Activated T-cell treated with anti-CD3 and anti-CD28 coated beads, Interleukin-2, amount 50 U/mL, for 4 hours (primary cell): Measurements from ENCODE around the gene NR3C1. TPM values are rescaled to one million over a fixed set of nuclear protein-coding genes. Genes with fewer than 3 reads are reported as not detected.

Experiments used
- ATAC-seq, 2 donors: fragments of 200-7000 bp; cut with Tn5 transposase; one replicate each; pipeline ENCODE4 v1.10.0; 2021
- DNase-seq: peaks from one replicate; pipeline ENCODE4 v3.0.0-alpha.2; 2020
- H3K27me3 Mint-ChIP-seq: one replicate; pipeline ENCODE4 v1.8.0; 2021; ENCODE audit warnings: low read depth, mixed read lengths
- H3K36me3 Mint-ChIP-seq: one replicate; pipeline ENCODE4 v1.8.0; 2022; ENCODE audit warnings: mixed read lengths; ENCODE audit not compliant: insufficient read depth
- H3K4me1 Mint-ChIP-seq: one replicate; pipeline ENCODE4 v1.8.0; 2021; ENCODE audit warnings: low read depth, mixed read lengths
- H3K4me3 Mint-ChIP-seq: one replicate; pipeline ENCODE4 v1.8.0; 2021; ENCODE audit warnings: mild to moderate bottlenecking, moderate library complexity, mixed read lengths
- H3K9me3 Mint-ChIP-seq: one replicate; pipeline ENCODE4 v1.8.0; 2021; ENCODE audit warnings: mixed read lengths
- total RNA-seq, 3 donors: library from RNA; stranded (reverse); gene quantifications; one replicate each; pipeline ENCODE4 v1.2.1, GENCODE V29; 2021

The NR3C1 gene
- total RNA-seq, 3 donors from 2014 or later, result 40.2 to 53.3 (median 43.1) TPM

DNA sequence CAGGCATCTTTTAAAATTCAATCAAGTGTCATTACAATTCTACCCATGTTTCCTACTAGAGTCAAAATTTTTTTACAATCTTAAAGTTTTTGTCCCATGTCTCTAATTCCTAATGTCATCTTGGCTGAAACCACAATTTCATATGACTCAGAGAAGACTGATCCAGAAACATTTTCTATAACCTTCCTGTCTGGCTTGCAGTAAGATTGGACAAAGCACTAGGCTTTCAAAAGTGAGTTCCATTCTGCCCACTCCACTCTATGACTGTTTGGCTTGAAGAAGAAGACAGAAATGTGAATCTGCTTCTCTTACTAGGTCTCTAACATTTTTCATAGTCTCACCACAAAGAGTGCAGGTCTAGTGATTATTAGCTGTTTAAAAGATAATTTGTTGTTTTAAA lies 88.8 kb downstream of the NR3C1 start:
- no peaks in the 10 kb centered on the region for H3K27me3 Mint-ChIP-seq
- DNase-seq (no peak), ATAC-seq (no peak)
- H3K36me3 Mint-ChIP-seq, result peaks cover 35% of the 10 kb centered on the region
- peaks cover 44% of the 10 kb centered on the region for H3K4me1 Mint-ChIP-seq
- H3K9me3 Mint-ChIP-seq, result no peaks in the 10 kb centered on the region
- H3K4me3 Mint-ChIP-seq, result no peak overlapping the region

DNA sequence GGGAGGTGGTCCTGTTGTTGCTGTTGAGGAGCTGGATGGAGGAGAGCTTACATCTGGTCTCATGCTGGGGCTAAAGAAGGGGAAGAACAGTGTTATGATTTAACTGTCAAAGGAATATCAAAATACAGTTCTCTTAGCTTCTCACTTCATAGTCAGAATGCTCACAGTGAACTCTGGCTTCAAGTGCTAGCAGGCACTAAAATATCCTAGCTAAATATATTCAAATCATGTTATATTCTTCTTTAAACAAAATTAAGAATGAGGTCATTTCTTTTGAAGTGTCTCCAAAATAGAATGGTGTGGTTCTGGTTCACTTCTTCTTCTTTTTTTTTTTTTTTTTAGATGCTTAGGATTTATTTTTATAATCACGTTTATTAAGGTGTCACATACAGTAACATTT lies 89.4 kb downstream of the NR3C1 start:
- Mint-ChIP-seq H3K4me1 (peaks cover 40% of the 10 kb centered on the region), H3K36me3 (peaks cover 41% of the 10 kb centered on the region), H3K4me3 (no peak overlapping the region), H3K27me3 (no peaks in the 10 kb centered on the region), H3K9me3 (no peaks in the 10 kb centered on the region)
- DNase-seq (no peak), ATAC-seq (no peak)

DNA sequence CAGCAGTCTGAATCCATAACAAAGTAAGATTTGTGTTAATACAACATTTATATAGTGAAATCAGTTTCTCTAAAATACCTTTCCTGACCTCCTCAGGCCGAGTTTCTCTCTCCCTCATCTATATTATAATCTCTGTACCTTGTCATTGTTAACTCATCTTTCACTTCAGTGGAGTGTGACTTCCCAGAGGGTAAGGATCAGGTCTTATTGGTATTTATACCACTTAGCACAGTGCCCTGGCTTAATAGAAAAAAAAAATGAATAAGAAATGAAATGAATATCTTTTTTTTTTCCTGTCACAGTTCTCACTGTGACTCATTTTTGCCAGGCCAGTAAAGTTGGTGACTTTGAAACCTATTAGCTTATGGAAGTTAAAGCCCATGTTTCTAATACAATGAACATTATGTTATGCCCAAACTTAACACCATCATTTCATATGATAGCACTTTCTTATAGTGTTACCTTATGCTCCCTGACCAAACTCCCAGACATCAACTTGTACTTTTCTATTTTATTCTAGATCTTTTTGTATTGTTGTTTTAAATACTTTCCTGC lies 90.1 kb downstream of the NR3C1 start:
- ATAC-seq, result no peak
- Mint-ChIP-seq H3K9me3 (no peaks in the 10 kb centered on the region), H3K4me1 (peaks cover 38% of the 10 kb centered on the region), H3K4me3 (no peak overlapping the region), H3K27me3 (no peaks in the 10 kb centered on the region), H3K36me3 (peaks cover 46% of the 10 kb centered on the region)
- DNase-seq, result no peak

DNA sequence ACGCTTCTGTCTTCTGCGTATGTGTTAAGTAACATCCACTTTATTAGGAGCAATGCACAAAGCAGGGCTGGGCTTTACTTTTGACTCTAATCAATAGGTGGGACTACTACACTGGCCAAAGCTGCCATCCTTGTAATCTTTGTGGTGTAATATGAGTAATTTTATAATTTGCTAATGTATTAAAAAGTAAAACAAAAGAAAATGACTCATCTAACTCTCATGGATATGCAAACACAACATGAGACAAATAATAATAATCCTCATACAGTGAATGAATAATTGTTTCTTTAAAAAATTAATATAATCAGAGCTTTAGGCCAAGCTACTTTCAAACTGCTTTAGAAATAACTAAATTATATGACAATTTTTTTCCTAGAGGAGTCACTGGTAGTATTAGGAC lies 90.7 kb downstream of the NR3C1 start:
- peaks cover 50% of the 10 kb centered on the region for H3K36me3 Mint-ChIP-seq
- DNase-seq (no peak), ATAC-seq (no peak)
- no peak overlapping the region for H3K4me3 Mint-ChIP-seq
- H3K9me3 Mint-ChIP-seq, result no peaks in the 10 kb centered on the region
- H3K4me1 Mint-ChIP-seq, result peaks cover 33% of the 10 kb centered on the region
- H3K27me3 Mint-ChIP-seq, result no peaks in the 10 kb centered on the region

DNA sequence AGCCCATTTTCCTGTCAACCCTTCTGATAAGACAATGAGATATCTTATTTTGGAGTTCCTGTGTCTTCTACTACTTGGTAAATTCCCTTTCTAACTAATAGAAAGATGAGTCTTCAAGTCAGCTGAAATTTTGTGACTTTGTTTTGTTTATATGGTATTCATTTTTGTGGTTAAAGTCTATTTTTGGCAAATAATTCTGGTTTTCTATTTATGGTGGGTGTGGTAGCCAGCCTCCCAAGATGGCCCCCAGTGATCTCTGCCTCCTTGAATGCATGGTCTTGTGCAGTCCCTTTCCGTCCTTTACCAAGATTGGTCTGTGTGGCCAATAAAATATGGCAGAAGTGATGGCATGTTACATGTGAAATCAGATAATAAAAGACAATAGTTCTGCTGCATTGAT lies 91.5 kb downstream of the NR3C1 start:
- Mint-ChIP-seq H3K4me1 (peaks cover 27% of the 10 kb centered on the region), H3K4me3 (no peak overlapping the region), H3K36me3 (peaks cover 56% of the 10 kb centered on the region), H3K9me3 (no peaks in the 10 kb centered on the region), H3K27me3 (no peaks in the 10 kb centered on the region)
- DNase-seq (no peak), ATAC-seq (no peak)

DNA sequence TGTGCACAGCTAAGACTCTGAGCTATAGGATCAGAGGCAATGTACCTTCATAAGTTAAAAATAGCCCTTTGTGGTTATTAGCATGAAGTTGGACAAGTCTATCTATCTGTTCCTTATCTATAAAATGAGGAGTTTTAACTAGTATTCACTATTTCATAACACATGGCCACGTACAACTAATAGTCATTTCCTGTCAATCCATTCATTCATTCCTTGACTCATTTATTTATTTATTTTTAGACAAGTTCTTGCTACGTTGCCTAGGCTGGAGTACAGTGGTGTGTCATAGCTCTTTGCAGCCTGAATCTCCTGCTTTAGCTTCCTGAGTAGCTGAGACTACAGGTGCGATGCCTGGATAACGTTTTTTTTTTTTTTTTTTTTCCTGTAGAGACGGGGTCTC lies 92.1 kb downstream of the NR3C1 start:
- Mint-ChIP-seq H3K9me3 (no peaks in the 10 kb centered on the region), H3K4me1 (peaks cover 25% of the 10 kb centered on the region), H3K27me3 (no peaks in the 10 kb centered on the region), H3K36me3 (peaks cover 56% of the 10 kb centered on the region), H3K4me3 (no peak overlapping the region)
- ATAC-seq, result no peak
- no peak for DNase-seq

DNA sequence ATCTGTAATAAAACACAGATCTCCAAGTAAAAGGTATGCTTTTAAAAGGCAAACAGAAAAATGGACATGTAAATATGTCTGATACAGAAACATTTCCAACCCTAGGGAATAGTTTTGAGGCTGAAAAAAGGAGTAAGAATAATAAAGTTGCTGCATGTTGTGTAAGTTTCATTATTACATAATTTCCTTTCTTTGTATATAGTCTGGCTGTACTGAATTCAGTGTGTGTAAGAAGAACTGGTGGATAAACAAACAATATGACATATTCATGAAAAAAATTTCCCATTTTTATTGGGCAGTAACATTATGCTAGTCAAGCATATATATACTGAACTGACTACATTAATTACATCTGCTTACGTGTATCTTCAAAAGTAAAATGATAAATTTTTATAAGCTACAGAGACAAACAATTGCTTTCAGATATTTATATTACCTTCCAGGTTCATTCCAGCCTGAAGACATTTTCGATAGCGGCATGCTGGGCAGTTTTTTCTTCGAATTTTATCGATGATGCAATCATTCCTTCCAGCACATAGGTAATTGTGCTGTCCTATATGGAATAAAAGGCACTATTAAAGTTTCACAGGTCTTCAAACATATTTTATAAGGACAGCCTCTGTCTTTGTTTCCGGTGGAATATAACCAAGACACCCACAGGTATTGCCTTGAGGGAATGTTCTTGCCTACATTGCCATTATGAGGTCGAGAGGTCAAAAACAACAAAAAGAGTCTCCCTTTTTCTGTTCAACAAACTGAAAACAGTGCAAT lies 93.6 kb downstream of the NR3C1 start:
- H3K4me1 Mint-ChIP-seq, result peaks cover 34% of the 10 kb centered on the region
- H3K9me3 Mint-ChIP-seq, result peaks cover 7% of the 10 kb centered on the region
- ATAC-seq, result no peak
- no peaks in the 10 kb centered on the region for H3K27me3 Mint-ChIP-seq
- peaks cover 70% of the 10 kb centered on the region for H3K36me3 Mint-ChIP-seq
- no peak for DNase-seq
- H3K4me3 Mint-ChIP-seq, result no peak overlapping the region

DNA sequence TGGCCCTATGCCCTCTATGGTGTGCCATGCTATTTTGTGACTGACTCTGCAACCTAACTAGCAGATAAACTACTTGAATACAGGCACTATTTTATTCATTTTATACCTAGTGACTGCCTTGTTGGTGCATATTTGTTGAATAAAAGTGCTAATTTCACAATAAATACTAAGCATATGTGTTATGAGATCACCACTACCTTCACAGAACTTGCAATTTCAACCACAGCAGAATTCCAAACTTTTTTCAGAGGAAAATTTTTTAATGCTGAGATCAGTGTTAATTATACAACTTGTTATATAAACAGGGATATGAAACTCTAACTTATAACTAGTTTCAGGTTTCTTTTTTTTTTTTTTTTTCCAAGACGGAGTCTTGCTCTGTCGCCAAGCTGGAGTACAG lies 94.8 kb downstream of the NR3C1 start:
- H3K27me3 Mint-ChIP-seq, result no peaks in the 10 kb centered on the region
- ATAC-seq (no peak), DNase-seq (no peak)
- H3K36me3 Mint-ChIP-seq, result peaks cover 72% of the 10 kb centered on the region
- peaks cover 9% of the 10 kb centered on the region for H3K9me3 Mint-ChIP-seq
- H3K4me1 Mint-ChIP-seq, result peaks cover 31% of the 10 kb centered on the region
- no peak overlapping the region for H3K4me3 Mint-ChIP-seq

DNA sequence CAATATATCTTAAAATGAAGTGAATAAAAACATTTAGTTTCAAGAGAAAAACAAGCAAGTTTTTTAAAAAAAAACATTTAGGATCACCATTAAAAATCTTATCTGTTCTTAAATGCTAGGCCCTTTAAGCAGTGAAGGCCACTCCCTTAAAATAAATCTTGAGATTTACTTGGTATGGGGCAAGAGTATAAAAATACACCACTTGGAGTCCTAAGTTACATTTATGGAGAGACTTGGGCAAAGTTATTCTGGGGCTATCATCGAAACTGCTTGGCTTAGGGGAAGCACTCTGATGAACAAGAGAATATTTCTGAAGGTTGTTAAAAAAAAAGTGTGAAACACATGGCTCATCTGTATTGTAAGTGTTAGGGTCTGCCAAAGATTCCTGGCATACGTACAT lies 97.4 kb downstream of the NR3C1 start:
- Mint-ChIP-seq H3K4me3 (no peak overlapping the region), H3K9me3 (peaks cover 9% of the 10 kb centered on the region), H3K4me1 (peaks cover 30% of the 10 kb centered on the region), H3K27me3 (no peaks in the 10 kb centered on the region), H3K36me3 (peaks cover 59% of the 10 kb centered on the region)
- no peak for ATAC-seq
- DNase-seq, result no peak

DNA sequence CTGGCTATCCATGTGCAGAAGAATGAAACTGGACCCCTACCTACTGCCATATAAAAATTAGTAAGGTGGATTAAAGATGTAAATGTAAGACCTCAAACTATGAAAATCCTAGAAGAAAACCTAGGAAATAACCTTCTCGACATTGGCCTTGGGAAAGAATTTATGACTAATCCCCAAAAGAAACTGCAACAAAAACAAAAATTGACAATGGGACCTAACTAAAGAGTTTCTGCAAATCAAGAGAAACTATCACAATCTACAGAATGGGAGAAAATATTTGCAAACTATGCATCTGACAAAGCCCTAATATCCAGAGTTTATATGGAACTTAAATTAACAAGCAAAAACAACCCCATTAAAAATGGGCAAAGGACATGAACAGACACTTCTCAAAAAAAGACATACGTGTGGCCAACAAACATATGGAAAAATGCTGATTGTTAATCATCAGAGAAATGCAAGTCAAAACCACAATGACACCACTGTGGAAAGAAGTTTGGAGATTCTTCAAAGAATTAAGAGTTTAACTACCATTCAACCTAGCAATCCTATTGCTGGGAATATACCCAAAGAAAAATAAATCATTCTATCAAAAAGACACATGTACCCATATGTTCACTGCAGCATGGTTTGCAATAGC lies 98.5 kb downstream of the NR3C1 start:
- peaks cover 9% of the 10 kb centered on the region for H3K9me3 Mint-ChIP-seq
- peaks cover 59% of the 10 kb centered on the region for H3K36me3 Mint-ChIP-seq
- no peak for DNase-seq
- peaks cover 30% of the 10 kb centered on the region for H3K4me1 Mint-ChIP-seq
- no peak for ATAC-seq
- H3K27me3 Mint-ChIP-seq, result no peaks in the 10 kb centered on the region
- no peak overlapping the region for H3K4me3 Mint-ChIP-seq

DNA sequence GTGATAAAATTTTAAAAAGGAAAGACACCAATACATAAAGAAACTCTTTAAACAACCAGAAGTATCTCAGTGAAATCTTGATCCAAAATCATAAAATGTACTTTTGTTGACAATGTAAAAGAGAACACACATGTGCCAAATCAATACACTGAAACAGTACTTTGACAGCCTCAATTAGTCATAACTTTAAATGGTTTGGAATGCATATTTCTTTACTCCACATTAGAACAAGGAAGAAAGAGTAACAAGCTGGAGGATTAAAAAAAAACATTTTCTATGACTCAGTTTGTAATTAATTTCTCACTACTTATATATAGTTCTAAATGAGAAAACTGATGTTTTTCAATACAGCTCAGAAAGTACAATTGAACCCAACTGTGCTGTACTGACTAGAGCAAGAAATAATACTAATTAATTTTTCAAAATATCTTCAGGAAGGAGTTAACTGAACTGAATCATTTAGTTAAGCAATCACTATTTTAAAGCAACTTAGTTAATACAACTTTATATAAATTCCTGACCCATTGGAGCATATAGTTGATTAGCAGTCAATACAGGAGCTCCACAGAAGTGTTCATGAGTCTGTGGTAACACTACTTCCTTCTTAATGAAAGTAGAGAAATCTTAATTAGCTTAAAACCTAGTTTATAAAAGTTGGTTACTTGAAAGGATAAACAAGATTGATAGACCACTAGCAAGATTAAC lies 101.0 kb downstream of the NR3C1 start:
- no peaks in the 10 kb centered on the region for H3K27me3 Mint-ChIP-seq
- no peak overlapping the region for H3K4me3 Mint-ChIP-seq
- peaks cover 9% of the 10 kb centered on the region for H3K9me3 Mint-ChIP-seq
- ATAC-seq, result no peak
- H3K4me1 Mint-ChIP-seq, result peaks cover 32% of the 10 kb centered on the region
- H3K36me3 Mint-ChIP-seq, result peaks cover 52% of the 10 kb centered on the region
- no peak for DNase-seq

DNA sequence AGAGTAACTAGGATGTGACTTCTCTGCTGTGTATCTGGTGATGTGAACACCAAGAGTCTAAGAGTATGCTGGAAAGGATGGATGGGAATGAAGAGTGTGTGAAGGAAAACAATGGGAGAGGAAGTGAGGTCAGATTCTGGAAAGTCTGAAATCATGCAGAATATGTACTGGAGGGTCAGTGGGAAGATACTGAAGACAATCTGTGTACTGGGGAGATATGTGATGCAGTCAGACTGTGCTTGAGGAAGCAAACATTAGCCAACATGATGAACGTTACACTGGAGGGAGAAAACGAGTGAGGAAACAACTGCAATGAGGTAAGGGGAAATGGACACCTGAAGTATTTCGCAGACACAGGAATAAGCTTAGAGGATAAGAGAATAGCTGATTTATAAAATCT lies 105.7 kb downstream of the NR3C1 start:
- H3K4me1 Mint-ChIP-seq, result peaks cover 9% of the 10 kb centered on the region
- no peak overlapping the region for H3K4me3 Mint-ChIP-seq
- no peaks in the 10 kb centered on the region for H3K9me3 Mint-ChIP-seq
- ATAC-seq (no peak), DNase-seq (no peak)
- no peaks in the 10 kb centered on the region for H3K27me3 Mint-ChIP-seq
- peaks cover 39% of the 10 kb centered on the region for H3K36me3 Mint-ChIP-seq

DNA sequence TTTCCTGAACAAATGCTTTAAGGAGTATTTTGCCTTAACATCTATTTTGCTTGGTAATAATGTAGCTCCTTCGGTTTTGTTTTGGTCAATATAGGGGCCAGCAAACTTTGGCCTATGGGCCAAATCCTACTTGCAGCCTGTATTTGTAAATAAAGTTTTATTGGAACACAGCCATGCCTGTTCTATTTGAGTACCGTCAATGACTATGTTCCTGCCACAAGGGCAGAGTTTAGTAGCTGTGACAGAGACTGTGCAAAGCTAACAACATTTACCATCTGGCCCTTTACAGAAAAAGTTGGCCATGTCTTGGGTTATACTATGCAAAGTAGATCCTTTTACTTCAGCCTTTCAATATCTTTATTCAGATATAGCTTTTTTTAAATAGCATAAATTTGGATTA lies 113.4 kb downstream of the NR3C1 start:
- H3K9me3 Mint-ChIP-seq, result no peaks in the 10 kb centered on the region
- H3K27me3 Mint-ChIP-seq, result no peaks in the 10 kb centered on the region
- H3K4me1 Mint-ChIP-seq, result peaks cover 7% of the 10 kb centered on the region
- H3K4me3 Mint-ChIP-seq, result no peak overlapping the region
- ATAC-seq, result no peak
- no peak for DNase-seq
- peaks cover 42% of the 10 kb centered on the region for H3K36me3 Mint-ChIP-seq

DNA sequence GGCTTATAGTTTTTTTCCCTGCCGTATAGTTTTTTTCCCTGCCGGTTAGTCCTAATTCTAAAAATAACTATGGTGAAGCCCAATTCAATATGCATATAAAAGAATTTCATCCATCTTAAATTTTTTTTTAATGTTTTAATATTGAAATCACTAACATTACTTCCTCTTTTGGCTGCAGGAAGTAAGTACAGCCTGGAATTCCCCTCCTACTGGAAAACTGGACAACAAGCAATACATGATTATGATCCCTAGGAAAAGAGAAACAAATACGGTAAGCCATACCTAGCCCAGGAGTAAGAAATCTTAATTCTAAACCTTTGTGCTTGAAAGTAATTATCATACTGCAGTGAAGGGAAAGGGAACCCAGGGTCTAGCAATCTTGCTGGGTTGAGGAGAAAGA lies 119.0 kb downstream of the NR3C1 start:
- Mint-ChIP-seq H3K4me1 (peaks cover 5% of the 10 kb centered on the region), H3K9me3 (no peaks in the 10 kb centered on the region), H3K36me3 (peaks cover 49% of the 10 kb centered on the region), H3K27me3 (no peaks in the 10 kb centered on the region), H3K4me3 (no peak overlapping the region)
- ATAC-seq (no peak), DNase-seq (no peak)
